ENCODE measurements around the gene LARGE1. TPM values are rescaled to one million over a fixed set of nuclear protein-coding genes. Genes with fewer than 3 reads are reported as not detected.

Gene LARGE1
- total RNA-seq, 1 donor from 2014 or later = 35.7 TPM

- Mint-ChIP-seq H3K36me3 (peaks cover 5% of the 10 kb centered on the region), H3K27ac (no peak overlapping the region), H3K4me1 (no peaks in the 10 kb centered on the region), H3K9me3 (no peaks in the 10 kb centered on the region), H3K4me3 (no peak overlapping the region), H3K27me3 (ENCODE audit: low read depth) (no peaks in the 10 kb centered on the region)
- DNase-seq (ENCODE audit: low spot score in 2 of 2, unreplicated experiment in 2 of 2) = no peak
- TF ChIP-seq CTCF (IDR thresholded peaks at IDR 0.05; ENCODE audit: unreplicated experiment) = no peak
These were observed 578.7 kb downstream of the LARGE1 start for GRCh38 chr22:33341611-33342010.

DNA sequence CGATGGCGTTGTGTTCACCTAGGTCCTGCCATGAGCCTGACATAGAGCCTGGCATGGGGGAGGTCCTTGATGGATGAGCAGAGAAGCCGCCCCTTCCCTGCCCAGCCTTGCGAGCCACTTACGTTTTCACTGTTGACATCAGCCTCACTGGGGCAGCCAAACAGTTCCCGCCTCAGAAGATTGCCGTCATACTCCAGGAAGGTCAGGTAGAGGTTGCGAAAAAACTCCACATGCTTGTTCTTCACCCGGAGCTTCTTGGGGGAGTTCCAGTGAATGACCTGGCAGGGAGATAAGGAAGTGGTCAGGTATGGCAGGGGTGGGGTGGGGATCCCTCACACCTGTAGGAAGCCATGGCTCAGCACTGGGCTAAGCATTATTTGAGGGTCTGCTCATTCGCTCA is 582.8 kb downstream of the LARGE1 start:
- H3K9me3 Mint-ChIP-seq = no peaks in the 10 kb centered on the region
- DNase-seq (ENCODE audit: low spot score in 2 of 2, unreplicated experiment in 2 of 2) = no peak
- no peak overlapping the region for H3K4me3 Mint-ChIP-seq
- H3K27ac Mint-ChIP-seq = no peak overlapping the region
- H3K4me1 Mint-ChIP-seq = peaks cover 10% of the 10 kb centered on the region
- peaks cover 5% of the 10 kb centered on the region for H3K36me3 Mint-ChIP-seq
- H3K27me3 Mint-ChIP-seq (ENCODE audit: low read depth) = no peaks in the 10 kb centered on the region
- TF ChIP-seq CTCF (IDR thresholded peaks at IDR 0.05; ENCODE audit: unreplicated experiment) = no peak

DNA sequence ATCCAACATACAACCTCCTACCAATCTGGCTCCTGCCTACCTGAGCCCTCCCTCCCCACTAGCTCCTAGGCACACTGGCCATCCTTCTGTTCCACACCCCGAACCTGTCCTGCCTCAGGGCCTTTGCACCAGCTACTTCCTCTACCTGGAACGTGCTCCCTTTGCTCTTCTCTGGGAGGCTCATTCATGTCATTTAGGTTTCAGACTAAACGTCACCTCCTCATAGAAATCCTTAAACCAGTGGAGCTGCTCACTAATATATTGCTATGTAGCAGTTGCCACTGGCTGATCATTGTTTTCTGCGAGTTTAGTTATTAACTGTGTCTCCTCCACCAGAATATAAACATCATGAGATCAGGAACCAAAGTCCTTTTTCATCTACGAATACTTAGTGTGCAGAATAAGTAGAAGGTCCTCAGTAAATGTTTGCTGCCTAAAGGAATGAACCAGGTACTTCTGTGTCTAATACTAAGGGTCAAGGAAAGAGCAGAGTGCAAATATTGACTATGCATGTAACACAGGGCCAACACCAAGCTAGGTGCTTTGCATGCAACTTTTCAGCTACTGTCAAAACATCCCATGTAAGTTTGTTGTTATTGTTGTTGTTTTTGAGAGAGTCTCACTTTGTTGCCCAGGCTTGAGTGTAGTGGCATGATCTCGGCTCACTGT is 584.5 kb downstream of the LARGE1 start:
- H3K27ac Mint-ChIP-seq = no peak overlapping the region
- no peak overlapping the region for H3K4me3 Mint-ChIP-seq
- TF ChIP-seq CTCF (IDR thresholded peaks at IDR 0.05; ENCODE audit: unreplicated experiment) = no peak
- no peaks in the 10 kb centered on the region for H3K27me3 Mint-ChIP-seq (ENCODE audit: low read depth)
- DNase-seq (ENCODE audit: low spot score in 2 of 2, unreplicated experiment in 2 of 2) = no peak
- peaks cover 8% of the 10 kb centered on the region for H3K36me3 Mint-ChIP-seq
- no peaks in the 10 kb centered on the region for H3K9me3 Mint-ChIP-seq
- peaks cover 10% of the 10 kb centered on the region for H3K4me1 Mint-ChIP-seq

- no peaks in the 10 kb centered on the region for H3K9me3 Mint-ChIP-seq
- H3K27me3 Mint-ChIP-seq (ENCODE audit: low read depth) = no peaks in the 10 kb centered on the region
- no peak for DNase-seq (ENCODE audit: low spot score in 2 of 2, unreplicated experiment in 2 of 2)
- H3K36me3 Mint-ChIP-seq = peaks cover 8% of the 10 kb centered on the region
- no peak overlapping the region for H3K4me3 Mint-ChIP-seq
- no peak for TF ChIP-seq CTCF (IDR thresholded peaks at IDR 0.05; ENCODE audit: unreplicated experiment)
- H3K27ac Mint-ChIP-seq = no peak overlapping the region
- peaks cover 18% of the 10 kb centered on the region for H3K4me1 Mint-ChIP-seq
These were observed 587.7 kb downstream of the LARGE1 start for GRCh38 chr22:33332538-33332937.

- no peak for DNase-seq (ENCODE audit: low spot score in 2 of 2, unreplicated experiment in 2 of 2)
- no peak for TF ChIP-seq CTCF (IDR thresholded peaks at IDR 0.05; ENCODE audit: unreplicated experiment)
- Mint-ChIP-seq H3K27me3 (ENCODE audit: low read depth) (no peaks in the 10 kb centered on the region), H3K36me3 (peaks cover 4% of the 10 kb centered on the region), H3K27ac (no peak overlapping the region), H3K9me3 (no peaks in the 10 kb centered on the region), H3K4me1 (peaks cover 18% of the 10 kb centered on the region), H3K4me3 (no peak overlapping the region)
These were observed 589.3 kb downstream of the LARGE1 start for GRCh38 chr22:33331017-33331416.

DNA sequence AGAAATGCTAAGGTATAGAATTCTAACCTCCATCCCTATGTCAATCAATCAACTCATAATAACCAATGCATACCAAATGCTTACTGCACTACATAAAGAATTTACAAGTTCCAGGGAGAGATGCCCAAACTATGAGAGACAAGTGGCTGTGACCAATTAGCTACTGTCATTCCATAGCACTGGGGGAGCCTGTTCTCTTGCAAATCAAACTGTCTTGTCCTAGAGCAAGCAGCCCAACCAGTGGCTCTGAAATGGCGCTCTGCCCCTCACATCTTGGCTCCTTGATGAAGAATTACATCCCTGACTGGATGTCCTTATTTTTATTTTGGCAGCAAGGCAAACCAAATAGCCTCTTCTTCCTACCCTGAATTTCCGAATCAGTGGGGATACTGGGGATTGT is 589.7 kb downstream of the LARGE1 start:
- TF ChIP-seq CTCF (IDR thresholded peaks at IDR 0.05; ENCODE audit: unreplicated experiment) = no peak
- Mint-ChIP-seq H3K36me3 (peaks cover 4% of the 10 kb centered on the region), H3K9me3 (no peaks in the 10 kb centered on the region), H3K27me3 (ENCODE audit: low read depth) (no peaks in the 10 kb centered on the region), H3K4me3 (no peak overlapping the region), H3K4me1 (peaks cover 18% of the 10 kb centered on the region), H3K27ac (no peak overlapping the region)
- DNase-seq (ENCODE audit: low spot score in 2 of 2, unreplicated experiment in 2 of 2) = no peak

Measured in mesothelial cell of epicardium (in vitro differentiated cells).